ENCODE data around the gene BCO1.

- no peak for TF ChIP-seq CTCF (IDR thresholded peaks at IDR 0.05)
- TF ChIP-seq POLR2A (IDR thresholded peaks at IDR 0.05), result no peak
- TF ChIP-seq POLR2AphosphoS5 (IDR thresholded peaks at IDR 0.05), result no peak
- TF ChIP-seq EP300 (IDR thresholded peaks at IDR 0.05), result no peak
Observed at GRCh38 chr16:81277541-81278080, 39.1 kb downstream of the BCO1 start.

Data from sigmoid colon (tissue), 4 donors.